Stimulated activated CD8-positive, alpha-beta memory T cell treated with anti-CD3 and anti-CD28 coated beads, Interleukin-12 subunit alpha, Interleukin-12 subunit beta, amount 100 ng/mL, for 24 hours (primary cell): ENCODE measurements around the gene KRTAP12-1.
"Not testable (repeated sequence)": the region's sequence is repeated elsewhere in the genome, so short reads cannot be mapped to it uniquely, and the experiment has no call there.

ENCODE experiments used
- DNase-seq: peaks from one replicate; pipeline ENCODE4 v3.0.0-alpha.2; 2020; ENCODE audit errors: extremely low read depth

Gene KRTAP12-1

DNA sequence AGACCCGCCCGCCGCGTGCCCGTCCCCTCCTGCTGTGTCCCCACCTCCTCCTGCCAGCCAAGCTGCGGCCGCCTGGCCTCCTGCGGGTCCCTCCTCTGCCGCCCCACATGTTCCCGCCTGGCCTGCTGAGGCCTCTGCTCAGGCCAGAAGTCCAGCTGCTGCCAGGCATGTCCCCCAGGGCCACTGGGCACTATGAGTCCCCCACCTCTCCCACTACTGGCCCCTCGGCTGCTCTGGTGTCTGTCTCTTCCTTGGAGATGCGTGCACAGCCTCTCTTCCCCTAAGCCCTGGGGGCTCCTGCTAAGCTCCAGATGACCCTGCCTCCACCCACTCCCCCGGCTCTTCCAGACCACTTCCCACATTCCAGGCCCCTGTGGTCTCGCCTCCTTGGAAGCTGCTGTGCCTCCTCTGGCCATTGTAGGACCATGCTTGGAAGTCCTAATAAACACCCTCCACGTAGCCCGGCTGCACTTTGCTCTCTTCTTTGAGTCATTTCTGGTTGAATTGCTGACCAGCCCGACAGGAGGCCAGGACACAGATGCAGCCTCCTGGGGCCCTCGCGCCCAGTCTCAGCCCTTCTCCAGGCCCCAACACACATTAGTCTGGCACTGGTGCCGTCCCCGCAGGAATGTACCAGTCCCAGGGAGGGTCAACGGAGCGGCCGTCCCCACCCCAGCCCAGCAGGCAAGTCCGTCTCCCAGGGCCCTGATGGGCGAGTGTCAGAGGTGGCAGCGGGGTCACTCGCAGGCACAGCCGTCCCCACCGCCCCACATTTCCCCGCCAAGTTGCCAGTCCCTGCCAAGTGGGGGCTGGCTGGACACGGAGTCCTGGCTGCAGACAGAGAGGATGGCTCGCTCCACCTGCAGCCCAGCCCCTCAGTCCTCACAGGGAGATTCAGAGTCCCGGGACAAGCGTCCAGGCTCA is 16.1 kb upstream of the KRTAP12-1 start:
- no peak for DNase-seq

DNA sequence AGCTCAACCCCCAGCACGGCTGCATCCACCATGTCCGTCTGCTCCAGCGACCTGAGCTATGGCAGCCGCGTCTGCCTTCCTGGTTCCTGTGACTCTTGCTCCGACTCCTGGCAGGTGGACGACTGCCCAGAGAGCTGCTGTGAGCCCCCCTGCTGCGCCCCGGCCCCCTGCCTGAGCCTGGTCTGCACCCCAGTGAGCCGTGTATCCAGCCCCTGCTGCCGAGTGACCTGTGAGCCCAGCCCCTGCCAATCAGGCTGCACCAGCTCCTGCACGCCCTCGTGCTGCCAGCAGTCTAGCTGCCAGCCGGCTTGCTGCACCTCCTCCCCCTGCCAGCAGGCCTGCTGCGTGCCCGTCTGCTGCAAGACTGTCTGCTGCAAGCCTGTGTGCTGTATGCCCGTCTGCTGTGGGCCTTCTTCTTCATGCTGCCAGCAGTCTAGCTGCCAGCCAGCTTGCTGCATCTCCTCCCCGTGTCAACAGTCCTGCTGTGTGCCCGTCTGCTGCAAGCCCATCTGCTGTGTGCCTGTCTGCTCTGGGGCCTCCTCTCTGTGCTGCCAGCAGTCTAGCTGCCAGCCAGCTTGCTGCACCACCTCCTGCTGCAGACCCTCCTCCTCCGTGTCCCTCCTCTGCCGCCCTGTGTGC is 15.3 kb upstream of the KRTAP12-1 start, which contains the start of gene KRTAP10-12:
TSS of gene KRTAP10-12 (plus strand) at position 1 of the 639 bp plus-strand sequence. CDS start at position 31, 30 bp downstream.
- DNase-seq = not testable (repeated sequence)

DNA sequence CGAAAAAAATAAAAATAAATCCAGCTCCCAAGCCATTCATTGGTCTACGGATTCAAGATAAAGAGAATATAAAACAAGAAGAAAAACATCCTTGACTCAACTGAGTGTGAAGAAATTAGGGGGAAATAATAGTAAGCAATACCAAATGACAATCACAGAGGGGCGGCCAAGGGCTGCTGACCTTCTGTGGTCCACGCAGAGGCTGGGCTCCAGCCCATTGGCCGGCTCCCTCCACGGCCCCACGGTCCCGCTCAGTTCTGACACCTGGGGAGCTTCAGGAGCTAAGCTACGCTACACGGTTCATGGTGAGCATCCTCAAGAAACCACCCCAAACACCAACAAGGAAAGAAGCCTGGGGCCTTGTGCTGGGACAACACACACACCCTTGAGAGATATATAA is 14.6 kb upstream of the KRTAP12-1 start:
- DNase-seq = no peak

DNA sequence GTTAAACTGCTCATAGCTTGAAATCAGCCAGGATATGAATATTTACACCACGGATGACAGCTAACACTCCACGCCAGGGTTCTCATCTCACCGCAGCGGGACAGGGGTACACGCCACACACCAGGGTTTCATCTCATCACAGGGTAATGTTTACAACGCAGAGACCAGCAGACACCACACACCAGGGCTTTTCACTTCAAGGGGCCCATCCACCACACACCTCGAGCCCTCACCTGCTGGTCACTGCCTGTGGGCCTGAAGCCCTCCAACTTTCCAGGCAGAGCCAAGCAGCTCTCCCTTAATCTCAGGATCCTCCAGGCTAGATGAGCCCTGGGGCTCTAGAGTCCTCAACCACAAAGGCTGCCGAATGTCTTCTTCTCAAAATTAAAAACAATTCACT is 13.7 kb upstream of the KRTAP12-1 start:
- DNase-seq = no peak

DNA sequence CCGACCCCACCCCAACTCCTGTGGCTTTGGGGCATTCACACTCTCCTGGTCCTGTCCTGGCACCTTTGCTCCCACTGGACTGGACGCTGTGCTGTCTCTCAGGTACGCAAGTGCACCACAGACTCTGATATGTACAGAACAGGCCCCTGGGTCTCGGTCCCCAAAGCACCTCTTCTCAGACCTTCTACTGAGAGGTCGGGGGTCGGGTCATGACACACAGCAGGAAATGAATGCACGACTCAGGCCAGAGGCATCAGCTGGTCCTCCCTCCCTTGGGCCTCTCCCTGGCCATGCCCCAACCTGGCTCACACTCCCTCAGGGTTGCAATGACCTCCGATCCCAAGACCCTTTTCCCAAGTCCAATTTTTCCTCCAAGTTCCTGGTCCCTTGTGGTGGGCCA is 13.2 kb upstream of the KRTAP12-1 start:
- DNase-seq = no peak

DNA sequence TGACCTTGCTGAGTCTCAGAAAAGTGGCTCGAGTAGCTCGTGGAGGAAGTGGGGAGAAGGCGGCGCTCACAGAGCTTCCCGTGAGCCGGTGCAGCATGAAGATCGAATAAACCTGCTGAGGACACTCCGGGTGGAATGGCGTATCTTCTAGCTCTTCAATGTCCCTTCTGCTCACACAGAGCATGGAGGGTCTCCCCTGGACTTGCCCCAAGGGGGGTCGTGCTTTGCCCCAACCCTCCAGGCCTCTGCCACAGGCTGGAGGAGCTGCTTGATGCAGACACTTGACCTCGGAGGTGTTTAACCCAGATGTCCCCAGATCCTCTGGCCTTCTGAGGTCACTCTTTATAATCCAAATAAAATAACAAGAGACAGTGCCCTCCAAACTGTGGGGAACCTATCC is 12.8 kb upstream of the KRTAP12-1 start:
- DNase-seq = no peak

DNA sequence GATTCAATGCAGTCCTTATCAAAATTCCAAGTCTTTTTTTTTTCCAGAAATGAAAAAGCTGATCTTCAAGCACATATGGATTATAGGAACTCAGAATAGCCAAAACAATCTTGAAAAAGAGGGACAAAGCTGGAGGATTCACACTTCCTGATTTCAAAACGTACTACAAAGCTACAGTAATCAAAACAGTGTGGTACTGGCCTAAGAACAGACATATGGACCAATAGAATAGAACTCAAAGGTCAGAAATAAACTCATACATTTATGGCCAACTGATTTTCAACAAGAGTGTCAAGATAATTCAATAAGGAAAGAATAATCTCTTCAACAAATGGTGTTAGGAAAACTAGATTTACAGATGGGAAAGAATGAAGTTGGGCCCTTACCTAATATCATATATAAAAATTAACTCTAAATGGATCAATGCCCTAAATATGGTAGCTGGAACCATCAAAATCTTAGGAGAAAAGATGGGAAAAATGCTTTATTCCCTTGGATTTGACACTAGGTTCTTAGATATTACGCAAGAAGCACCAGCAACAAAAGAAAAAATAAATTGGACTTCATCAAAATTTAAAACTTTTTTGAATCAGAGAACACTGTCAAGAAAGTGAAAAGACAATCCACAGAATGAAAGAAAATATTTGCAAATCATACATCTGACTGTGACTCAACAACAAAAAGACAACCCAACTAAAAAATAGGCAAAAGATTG is 11.0 kb upstream of the KRTAP12-1 start:
- no peak for DNase-seq

DNA sequence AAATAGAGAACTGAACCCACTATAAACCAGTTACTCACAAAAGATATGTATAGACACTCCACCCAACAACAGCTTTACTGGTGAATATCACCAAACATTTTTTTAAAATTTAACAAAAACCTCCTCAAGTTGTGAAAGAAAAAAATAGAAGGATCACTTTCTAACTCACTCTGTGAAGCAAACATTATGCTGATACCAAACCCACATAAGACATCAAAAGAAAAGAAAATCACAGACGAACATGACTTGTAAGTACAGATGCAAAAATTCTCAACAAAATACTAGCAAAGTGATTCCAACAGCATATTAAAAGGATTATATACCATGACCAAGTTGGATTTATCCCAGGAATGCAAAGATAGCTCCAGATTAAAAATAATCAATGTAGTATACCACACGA is 9.7 kb upstream of the KRTAP12-1 start:
- no peak for DNase-seq

DNA sequence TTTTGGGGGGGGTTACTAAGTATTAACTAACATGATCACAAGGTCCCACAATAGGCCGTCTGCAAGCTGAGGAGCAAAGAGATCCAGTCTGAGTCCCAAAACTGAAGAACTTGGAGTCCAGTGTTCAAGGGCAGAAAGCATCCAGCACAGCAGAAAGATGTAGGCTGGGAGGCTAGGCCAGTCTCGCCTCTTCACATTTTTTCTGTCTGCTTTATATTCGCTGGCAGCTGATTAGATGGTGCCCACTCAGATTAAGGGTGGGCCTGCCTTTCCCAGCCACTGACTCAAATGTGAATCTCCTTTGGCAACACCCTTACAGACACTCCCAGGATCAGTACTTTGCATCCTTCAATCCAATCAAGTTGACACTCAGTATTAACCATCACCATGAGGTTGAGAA is 7.8 kb upstream of the KRTAP12-1 start:
- not testable (repeated sequence) for DNase-seq

DNA sequence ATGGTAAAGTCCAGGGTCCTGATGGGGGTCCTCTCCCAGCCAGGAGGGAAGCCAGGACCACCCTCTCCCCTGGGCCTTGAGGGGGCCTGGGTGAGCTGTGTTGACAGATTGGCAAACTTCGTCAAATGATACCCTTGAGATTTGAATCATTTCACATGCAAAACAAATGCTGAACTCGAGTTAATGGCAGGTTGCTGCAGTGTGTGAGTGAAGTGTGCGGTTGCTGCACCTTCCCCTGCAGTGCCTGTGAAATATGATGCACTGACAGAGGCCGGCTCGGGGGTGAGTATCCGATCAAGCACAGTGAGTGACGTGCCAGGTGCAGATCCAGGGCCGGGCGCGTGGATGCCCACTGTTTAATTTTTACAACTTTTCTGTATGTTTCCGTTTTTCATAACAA is 5.7 kb upstream of the KRTAP12-1 start:
- no peak for DNase-seq

DNA sequence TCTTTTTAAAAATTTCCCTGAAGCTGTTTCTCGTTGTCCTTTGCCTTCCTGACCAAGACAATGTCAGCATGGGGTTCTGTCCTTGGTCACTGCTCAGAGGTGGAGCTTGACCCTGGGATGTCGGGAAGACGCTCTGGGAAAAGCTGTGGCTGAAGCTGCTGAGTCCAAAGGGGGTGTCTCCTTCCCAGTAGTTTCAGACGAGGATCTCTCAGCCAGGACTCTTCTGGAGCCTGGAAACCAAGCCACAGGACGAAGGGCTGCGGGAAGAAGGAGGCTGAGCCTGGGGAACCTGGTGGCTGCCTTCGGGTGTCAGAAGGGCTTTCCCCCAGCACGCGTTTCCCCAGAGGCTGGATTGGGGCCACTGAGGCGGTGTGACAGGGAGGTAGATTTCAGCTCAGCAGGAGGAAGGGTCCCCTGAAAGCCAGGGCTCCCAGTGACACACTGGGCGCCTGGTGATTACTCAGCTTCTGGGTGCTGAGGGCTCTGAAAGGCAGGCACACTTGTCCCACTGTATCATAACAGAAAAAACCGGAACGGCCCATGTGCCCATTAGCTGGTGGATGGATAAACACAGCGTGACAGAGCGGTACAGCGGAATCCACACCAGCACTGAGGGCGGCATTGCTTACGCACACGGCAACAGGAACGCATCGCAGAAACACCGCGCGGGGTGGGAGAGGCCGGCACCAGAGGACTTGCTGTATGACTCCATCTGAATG is 5.0 kb upstream of the KRTAP12-1 start:
- DNase-seq = no peak

DNA sequence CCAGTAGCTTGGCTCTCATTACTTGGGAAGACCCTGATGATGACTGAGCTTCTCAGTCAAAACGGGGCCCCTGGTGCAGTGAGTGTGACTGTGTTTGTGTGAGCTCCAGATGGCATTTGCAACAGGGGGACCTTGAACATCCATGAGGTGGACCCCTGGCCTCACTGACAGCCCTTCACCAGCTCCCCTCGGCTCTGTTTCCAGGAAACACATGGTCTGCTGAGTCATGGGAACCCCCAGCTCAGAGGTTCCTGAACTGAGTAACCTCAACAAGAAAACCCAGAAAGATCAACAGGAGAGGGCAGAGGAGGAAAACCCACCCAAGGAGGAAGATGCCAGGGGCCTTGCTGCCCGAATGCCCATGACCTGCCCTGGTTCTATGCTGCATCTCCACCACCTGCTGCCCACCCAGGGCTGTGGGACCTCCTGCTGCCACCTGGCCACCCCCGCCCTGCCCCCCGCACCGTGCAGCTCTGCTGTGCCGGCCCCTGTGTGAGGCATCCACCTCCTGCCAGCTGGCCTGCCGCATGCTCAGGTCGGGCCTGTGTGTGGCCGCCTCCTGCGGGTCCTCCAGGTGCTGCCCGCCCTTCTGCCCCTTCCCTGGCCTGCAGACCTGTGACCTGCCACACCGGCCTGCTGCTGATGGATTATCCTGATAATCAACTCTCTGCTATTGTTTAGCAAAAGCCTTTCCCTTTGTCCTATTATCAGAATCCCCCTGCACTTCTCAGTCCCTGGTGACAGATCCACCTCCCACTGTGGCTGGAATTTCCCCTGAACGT is 4.2 kb upstream of the KRTAP12-1 start:
- no peak for DNase-seq

DNA sequence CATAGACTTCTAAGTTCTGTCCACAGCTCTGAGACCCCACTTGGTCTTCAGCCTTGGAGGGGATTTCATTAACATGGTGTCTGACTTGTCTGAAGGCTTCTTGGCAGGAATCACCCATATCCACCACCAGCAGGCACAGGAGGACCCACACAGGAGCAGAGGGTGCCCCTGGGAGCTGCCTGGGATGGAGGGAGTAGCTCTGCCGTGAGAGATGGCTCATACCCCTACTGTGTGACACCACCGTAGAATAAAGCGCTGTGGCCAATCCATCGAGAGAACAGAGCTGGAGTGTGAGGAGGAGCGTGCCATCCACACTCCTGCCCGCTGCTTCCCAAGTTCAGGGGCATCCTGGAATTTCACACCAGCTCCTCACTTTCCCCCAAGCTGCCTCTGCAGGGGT is 3.1 kb upstream of the KRTAP12-1 start:
- not testable (repeated sequence) for DNase-seq

DNA sequence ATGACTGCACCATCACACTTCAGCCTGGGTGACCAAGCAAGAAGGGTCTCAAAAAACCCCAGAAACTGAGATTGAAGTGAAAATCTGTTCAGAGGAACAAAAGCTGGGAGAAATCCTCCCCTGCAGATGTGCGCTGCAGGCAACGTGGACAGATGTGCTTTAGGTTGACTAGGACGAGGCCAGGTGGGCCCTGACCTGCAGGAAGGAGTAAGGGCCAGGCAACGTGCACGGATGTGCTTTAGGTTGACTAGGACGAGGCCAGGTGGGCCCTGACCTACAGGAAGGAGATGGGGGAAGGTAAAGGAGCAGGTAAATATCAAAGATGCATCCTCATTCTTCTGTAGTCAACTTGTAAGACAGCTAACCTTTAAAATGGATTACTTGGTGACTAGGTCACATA is 2.5 kb upstream of the KRTAP12-1 start:
- no peak for DNase-seq

DNA sequence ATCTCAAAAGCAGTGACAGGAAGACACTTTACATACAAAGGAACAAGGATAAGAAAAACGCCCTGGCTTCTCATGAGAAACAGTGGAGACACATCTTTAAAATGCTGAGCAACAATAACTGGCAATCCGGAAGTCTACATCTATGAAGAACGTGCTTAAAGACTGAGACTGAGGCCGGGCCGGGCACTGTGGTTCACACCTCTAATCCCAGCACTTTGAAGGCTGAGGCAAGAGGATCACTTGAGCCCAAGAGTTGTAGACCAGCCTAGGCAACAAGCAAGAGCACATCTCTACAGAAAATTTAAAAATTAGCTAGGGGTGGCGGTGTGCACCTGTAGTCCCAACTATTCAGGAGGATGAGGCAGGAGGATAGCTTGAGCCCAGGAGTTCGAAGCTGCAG is 2.1 kb upstream of the KRTAP12-1 start:
- no peak for DNase-seq

DNA sequence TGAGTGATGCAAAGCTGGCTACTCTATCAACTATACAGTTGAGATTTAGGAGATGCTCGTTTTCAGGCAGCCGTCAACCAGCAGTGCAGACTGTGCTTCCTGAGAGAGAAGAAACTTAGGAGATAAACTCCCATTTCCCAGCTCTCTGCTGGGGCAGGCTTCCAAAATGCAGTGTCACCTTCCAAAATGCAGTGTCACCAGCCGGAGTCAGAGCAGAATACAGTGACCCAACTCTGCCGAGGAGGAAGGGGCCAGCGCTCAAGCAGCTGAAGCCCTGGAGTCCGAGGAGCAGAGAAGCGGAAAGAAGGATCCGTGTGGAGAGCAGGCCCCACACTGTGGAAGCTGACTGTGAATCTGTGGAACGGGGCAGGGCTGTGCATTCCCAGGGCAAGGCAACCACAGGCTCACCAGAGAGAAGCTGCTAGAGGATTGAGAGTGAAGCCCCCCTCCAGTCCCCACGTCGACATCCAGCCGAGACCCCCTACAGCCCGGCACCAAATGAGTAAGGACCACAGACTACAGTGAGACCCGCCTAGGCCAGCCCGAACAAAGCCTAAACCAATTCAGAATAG is 703 bp upstream of the KRTAP12-1 start:
- DNase-seq = no peak

DNA sequence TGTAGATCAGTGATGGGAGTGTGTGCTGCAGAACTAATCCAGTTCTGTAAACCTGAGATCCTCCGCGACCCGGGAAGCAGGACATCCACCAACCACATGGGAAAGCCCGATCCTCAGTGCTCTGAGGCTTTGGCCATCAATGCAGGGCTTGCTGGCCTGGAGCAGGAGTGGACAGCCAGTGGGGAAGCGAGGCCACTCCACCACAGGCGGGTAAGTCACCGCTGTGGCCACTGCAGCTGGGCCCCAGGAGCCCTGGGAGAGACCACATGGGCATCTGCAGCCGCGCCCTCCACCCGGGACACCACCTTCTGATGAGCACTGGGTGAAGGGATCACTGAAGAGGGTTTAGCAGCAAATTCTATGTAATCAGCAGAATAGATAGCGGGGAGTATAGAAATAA is 811 bp downstream of the KRTAP12-1 start:
- DNase-seq = no peak

DNA sequence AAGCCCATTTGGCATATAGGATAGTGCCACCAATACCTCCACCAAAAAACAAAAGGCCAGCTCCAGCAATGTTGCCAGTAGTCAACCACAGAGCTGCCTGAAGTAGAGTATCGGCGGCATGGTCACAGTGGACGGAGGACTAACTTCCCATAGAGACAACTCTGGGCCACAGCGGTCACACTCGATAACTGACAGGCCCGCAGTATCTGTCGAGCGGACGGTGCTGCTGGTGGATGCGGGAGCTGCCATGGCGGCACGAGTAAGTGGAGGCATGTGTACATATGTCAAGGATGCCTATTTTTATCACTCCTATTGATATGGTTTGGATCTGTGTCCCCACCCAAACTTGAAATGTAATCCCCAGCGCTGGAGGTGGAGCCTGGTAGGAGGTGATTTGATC is 4.1 kb downstream of the KRTAP12-1 start:
- DNase-seq = no peak

DNA sequence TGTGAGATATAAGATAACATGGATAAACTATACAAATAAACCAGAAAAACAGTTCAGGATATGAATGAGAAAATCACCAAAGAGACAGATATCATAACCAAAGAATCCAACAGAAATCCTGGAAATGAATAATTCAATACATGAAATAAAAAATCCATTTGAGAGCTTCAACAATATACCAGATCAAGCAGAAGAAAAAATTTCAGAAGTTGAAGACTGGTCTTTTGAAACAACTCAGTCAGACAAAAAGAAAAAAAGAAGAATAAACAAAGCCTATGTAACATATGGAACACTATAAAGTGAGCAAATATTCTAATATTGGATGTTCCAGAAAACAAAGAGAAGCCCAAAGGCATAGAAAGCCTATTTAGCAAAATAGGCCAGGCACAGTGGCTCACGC is 10.1 kb downstream of the KRTAP12-1 start:
- no peak for DNase-seq

DNA sequence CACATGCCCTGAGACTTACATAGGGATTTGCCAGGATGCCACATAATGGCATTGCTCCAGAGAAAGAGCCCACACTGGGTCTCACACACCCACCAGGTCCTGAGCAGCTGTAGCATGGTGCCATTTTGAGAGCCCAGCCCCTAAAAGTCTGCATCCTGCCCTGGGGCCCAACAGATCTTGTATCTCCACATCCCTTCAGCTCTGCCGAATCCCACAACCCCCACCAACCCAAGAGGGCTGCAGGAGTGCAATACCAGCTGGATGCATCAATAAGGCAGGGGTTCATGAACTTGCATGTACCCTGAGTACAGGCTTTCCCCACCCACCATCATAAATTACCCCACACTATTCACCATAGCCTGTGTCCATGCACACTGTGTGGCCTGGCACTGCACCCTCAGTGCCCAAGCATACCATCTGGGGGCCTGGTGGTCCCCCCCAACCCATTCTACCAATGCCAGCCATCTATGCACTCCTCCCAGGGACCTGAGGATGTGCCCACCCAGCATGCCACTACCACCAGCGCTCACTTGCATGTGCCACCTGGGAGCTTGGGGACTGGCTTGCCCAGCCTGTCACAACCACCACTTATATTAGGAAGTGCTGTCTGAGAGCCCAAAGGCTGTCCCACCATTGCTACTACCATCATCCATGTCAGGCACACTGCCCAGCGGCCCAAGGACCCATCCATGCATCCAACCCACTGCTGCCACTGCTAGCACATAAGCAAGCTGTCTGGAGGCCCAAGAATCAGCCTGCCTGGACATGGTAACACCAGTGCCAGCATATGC is 11.1 kb downstream of the KRTAP12-1 start:
- no peak for DNase-seq
